Stimulated activated CD8-positive, alpha-beta memory T cell treated with anti-CD3 and anti-CD28 coated beads, Interleukin-15, amount 100 ng/mL, for 4 hours (primary cell): ENCODE data around the gene INO80E.
"Not testable (repeated sequence)": the region's sequence is repeated elsewhere in the genome, so short reads cannot be mapped to it uniquely, and the experiment has no call there.

Experiments
- DNase-seq, 2 donors: peaks; one replicate each; pipeline ENCODE4 v3.0.0-alpha.2; 2020; ENCODE audit warnings: low read depth in 2 of 2

The INO80E gene

DNA sequence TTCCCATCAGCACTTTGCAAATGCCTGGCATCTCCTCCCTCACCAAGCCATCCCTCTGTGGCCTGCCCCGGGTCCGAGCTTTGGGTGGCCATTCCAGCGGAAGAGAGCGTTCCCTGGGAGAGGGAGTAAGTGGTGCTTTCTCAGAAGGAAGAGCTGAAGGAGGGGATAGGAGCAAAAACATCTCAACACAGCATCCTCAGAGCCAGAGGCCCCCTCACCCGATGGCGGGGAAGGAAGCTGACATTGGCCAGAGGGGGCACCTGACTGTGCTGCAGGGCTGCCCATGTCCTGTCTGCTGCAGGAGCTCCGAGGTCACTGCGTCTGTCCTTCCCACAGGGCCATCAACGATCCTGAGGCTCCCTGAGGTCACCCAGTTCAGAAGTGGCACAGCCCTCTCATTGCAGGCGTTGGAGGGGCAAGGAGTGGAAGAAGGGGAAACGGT lies 35.5 kb downstream of the INO80E start:
- no peak for DNase-seq

DNA sequence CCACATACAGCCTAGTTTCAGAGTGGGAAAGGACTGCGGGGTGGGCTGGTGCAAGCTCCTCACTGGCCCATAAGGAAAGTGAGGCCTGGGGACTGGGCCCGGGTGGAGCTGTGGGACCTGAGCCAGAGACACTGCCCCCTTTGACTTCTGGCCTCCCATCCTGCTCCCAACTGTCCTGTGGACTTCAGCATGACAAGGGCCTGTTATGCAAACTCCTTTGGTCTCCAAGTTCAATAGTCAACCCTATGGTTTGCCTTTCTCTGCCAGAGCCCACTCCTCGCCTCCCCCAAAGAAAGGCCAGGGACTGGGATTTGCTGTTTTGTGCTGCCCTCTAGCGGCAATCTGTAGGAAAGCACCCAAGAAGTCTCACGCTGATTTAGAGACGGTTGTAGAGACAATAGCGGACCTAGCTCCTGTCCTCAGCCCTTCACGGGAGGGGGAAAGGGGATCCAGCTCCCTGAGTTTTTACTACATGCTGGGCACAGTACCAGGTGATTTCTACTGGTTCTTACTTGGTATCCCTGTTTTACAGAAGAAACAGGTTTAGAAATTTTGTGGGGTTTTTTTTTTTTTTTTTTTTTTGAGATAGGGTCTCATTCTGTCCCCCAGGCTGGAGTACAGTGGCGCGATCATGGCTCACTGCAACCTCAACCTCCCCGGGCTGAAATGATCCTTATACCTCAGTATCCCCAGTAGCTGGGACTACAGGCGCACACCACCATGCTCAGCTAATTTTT lies 36.2 kb downstream of the INO80E start:
- DNase-seq = peak in 1 of 2 donors; percentile 27

DNA sequence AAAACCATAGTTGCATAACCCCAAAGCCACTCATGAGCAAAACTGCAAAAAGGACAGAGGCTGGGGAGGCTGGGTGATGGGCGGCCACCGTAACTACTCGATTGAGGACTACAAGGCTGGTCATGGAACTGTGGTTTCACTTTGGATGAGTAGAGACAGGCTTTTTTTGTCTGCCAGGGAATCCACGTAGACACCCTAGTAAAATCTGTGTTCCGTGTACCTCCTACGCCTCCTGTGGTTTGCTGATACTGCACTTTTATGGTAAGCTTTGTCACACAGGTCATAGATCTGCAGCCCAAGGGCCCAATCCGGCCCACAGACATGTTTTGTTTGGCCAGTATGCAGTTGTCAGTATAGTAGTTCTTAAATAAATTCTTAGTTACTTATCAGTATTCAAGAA lies 37.2 kb downstream of the INO80E start:
- no peak for DNase-seq

DNA sequence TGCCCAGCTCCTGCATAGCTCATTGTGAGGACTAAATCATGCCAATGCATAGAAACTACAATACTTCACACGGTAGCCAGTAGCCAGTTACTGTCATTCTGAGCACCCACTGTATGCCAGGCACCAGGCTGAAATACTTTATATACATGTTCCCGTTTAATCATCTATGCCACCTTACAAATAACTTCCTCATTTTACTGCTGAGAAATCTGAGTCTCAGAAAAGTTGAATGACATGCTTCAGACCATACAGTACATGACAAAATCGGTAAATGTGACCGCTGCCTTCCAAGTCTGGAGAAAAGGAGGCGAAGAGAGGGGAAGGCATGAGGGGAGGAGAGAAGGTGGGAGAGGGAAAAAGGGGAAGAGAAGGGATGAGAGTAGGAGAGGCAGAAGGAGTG lies 44.2 kb downstream of the INO80E start:
- no peak for DNase-seq

DNA sequence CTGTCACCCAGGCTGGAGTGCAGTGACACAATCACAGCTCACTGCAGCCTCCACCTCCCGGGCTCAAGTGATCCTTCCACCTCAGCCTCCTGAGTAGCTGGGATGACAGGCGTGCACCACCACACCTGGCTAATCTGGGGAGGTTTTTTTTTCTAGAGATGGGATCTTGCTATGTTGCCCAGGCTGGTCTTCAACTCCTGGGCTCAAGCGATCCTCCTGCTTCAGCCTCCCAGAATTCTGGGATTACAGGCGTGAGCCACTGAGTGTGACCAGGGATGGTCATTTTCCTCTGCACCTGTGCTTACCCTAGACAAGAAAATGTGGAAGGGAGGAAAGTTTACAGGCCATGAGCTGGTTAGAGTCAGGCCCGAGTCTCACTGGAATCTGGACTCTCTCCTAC lies 44.6 kb downstream of the INO80E start:
- DNase-seq = not testable (repeated sequence)

DNA sequence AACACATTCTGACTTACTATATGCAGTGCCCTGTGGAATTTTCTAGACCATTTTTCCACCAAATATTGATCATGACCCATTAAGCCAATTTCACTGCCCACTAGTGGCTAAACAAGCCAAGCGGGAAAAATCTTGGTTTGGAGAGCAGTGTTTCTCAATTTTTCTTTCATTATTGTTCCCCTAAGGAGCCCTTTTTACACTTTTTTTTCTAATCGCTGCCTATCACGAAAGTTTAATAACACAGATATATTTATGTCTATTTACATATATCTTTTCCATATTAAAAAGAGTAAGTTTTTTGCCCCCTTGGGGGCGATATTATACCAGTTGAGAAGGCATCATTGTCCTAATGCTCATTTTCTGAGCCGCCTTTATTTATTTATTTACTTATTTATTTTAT lies 45.8 kb downstream of the INO80E start:
- no peak for DNase-seq

DNA sequence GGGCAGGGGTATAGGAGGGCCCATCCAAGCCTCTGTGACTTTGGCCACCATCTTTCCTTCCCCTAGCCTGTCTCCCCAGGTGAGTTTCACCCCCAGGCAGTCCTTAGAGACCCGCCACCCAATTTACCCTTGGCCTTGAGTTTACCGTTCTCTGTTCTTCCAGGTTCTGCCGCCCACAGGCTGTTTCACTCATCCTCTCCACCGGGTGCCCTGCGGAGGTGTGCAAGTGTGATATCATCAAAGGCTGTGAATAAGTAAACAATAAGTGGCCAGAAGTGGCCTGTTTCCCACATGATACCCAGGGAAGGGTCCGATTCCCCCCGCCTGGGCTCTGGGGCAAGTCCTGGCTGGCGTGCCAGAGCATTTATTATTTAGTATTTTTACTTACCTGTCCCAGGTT lies 50.1 kb downstream of the INO80E start:
- DNase-seq = no peak

DNA sequence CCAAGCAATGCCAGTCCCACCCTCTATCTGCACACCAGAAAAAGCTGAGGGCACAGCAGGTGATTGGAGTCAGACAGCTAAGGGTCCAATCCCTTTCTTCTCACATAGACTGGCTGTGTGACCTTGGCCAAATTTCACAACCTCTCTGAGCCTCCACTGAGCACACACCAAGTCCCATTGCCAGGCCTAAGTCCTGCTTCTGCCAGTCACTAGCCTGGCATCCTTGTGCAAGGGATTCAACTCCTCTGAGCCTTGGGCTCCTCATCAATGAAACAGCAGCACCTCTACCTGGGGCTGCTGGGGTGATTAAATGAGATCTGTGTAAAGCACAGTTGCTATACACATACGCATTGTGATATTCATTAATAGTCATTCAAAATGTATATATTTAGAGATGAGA lies 50.5 kb downstream of the INO80E start:
- no peak for DNase-seq

DNA sequence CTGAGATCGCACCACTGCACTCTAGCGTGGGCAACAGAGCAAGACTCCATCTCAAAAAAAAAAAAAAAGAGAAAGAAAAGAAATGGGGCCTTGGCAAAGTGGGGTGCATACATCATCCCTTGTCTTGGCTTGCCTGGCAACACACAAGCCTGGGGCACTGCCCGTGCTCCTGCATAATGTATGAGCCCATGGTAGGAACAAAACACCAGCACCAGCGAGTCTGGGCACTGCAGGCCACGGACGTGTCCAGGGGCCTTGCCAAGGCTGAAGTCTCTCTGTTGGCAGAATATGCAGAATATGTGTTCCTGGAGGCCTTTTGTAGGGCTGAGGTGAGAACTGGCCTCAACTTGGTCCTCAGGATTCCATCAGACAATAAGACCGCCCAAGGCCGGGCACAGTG lies 53.8 kb downstream of the INO80E start:
- DNase-seq = no peak

DNA sequence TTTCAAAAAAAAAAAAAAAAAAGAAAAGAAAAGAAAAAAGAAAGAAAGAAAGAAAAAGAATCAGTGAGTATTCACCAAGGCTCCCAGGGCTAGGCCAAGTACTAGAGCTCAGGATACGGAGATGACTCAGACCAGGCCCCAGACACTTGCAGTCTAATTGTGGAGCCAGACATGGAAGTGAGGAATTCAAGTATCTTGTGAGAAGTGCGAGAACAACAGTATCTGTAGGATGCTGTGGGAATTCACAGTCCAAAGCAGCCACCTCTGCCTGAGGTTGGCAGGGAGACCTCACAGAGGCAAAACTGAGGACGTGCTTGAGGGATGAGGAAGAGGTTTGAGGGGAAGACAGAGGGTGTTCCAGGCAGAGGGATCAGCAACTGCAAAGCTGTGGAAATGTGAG lies 55.5 kb downstream of the INO80E start:
- no peak for DNase-seq

DNA sequence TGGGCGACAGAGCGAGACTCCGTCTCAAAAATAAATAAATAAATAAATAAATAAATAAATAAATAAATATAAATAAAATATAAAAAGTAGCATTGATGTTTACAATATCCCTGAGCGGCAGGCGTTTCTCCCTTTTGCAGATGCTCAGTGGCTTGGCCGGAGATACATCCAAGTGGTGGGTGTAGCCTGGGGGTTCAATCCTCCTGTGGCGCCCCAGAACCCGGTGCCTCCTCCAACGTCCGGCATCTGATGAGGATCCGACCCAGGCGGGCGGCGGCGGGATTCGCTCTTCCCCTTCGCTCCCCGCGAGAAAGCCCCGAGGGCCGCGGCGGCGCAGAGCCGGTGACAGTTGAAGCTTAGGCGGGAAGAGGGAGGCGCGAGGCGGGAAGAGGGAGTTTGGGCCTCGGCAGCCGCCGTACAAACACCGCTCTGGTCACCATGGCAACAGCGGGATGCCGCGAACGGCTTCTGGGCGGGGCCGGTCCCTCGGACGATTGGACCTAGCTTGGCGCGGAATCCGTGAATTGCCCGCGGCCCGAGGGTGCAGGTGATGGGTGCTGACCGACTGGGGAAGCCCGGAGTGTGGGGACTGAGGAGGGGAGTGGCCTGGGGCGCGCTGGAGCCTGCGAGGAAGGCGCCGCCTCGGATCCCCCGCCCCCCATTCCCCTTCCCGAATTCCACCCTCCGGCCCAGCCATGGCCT lies 56.8 kb downstream of the INO80E start:
- DNase-seq = peak; percentile 73 to 76

DNA sequence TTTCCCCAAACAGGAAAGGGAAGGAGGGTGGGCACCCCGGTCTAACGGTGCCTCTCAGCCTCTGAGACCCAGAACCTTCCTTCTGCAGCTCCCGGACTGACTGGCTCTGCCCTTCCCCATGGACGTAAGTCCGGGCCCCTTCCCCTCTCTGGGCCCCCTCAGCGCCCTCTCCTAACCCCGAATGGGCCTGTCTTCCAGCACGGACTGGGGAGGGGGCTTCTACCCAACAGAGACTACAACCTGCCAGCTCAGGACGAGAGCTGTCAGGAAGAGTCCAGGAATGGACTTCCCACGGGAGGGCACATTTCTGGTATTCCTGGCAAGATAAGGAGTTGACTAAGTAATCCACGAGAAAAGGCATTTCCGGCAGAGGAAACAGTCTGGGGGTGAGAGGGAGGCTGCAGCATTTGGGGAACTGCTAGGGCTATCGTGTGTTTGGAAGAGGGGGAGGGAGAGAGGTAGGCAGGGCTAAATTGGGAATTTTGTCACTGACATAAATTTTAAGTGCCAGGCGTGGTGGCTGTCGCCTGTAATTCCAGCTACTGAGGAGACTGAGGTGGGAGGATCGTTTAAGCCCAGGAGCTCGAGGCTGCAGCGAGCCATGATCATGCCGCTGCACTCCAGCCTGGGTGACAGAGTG lies 57.5 kb downstream of the INO80E start:
- no peak for DNase-seq

DNA sequence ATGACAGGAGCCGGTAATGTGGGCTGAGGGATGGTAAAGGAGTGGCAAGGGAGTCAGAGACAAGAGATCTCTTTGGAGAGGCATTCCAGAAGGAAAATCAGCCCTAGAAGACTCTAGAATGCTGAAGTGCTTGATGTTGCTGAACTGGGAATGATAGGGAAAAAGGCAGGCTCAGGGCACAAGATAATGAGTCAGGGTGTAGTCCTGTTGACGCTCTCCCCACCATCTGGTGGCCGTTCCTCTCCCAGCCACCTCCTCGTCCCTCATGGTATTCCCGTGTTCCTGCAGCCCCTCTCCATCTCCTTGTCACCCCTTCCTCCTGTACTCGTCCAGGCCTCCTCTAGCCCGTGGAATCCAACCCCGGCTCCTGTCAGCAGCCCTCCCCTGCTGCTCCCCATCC lies 58.4 kb downstream of the INO80E start:
- no peak for DNase-seq

DNA sequence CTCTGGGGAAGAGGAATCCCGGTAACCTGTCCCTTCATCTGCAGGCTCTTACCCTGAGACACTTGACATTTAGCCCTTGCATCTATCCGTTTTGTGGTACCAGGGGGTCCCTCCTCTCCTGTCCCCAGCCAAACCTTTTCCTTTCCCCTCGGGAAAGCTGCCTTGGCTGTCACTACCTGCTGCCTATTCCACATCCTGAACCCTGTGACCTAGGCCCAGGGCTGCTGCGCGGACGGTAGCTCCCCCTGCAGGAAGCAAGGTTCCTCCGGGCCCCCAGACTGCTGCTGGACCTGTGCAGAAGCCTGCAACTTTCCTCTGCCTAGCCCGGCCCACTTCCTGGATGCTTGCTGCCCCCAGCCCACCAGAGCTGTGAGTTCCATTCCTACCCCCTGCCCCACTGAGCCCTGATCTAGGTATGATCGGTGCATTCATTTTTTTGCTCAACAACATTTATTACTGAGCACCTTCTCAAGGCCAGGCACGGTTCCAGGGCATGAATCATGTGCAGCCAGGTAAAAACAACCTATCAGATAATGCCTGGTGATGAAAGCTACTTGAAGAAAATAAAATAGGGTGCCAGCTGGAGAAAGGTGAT lies 59.0 kb downstream of the INO80E start:
- DNase-seq = no peak
